Natural killer cell (primary cell): Measurements from ENCODE around the gene DOCK2. TPM values are rescaled to one million over a fixed set of nuclear protein-coding genes. Genes with fewer than 3 reads are reported as not detected.

Source experiments
- ATAC-seq, 3 donors: fragments of 150-1000 bp in 2 of 3; fragments of 200-7000 bp in 1 of 3; cut with Tn5 transposase; 1 replicate in 1 of 3; 2 replicates in 2 of 3; pipeline ENCODE4 v1.10.0; 2021; ENCODE audit warnings: mild to moderate bottlenecking in 2 of 3, moderate library complexity in 2 of 3
- DNase-seq, 2 donors: peaks; one replicate each; pipeline versions ENCODE4 v3.0.0 to v3.0.0-alpha.2; 2013 to 2021; ENCODE audit warnings: mixed read lengths in 1 of 2
- H3K27ac ChIP-seq: one replicate; pipeline ENCODE4 v1.5.1; 2013; ENCODE audit warnings: mild to moderate bottlenecking, low read length
- H3K27me3 ChIP-seq: one replicate; pipeline ENCODE4 v1.6.1; 2013; ENCODE audit warnings: low read length; ENCODE audit not compliant: control insufficient read depth, insufficient read depth
- H3K36me3 ChIP-seq: one replicate; pipeline ENCODE4 v1.6.1; 2013; ENCODE audit warnings: low read length; ENCODE audit not compliant: control insufficient read depth, insufficient read depth
- H3K4me1 ChIP-seq: one replicate; pipeline ENCODE4 v1.6.1; 2013; ENCODE audit warnings: low read length; ENCODE audit not compliant: control insufficient read depth, insufficient read depth
- H3K4me3 ChIP-seq: one replicate; pipeline ENCODE4 v1.5.1; 2013; ENCODE audit warnings: low read length
- H3K9me3 ChIP-seq: one replicate; pipeline ENCODE4 v1.6.1; 2013; ENCODE audit warnings: low read length; ENCODE audit not compliant: control insufficient read depth, insufficient read depth
- H3K27ac Mint-ChIP-seq, 2 donors: one replicate each; pipeline ENCODE4 v1.8.0; 2022; ENCODE audit warnings: mild to moderate bottlenecking in 2 of 2, mixed read lengths in 2 of 2, moderate library complexity in 1 of 2
- H3K27me3 Mint-ChIP-seq, 2 donors: one replicate each; pipeline ENCODE4 v1.8.0; 2022; ENCODE audit warnings: low read depth in 2 of 2, mixed read lengths in 2 of 2
- H3K36me3 Mint-ChIP-seq: one replicate; pipeline ENCODE4 v1.8.0; 2022; ENCODE audit warnings: mixed read lengths
- H3K4me1 Mint-ChIP-seq, 2 donors: one replicate each; pipeline ENCODE4 v1.8.0; 2022; ENCODE audit warnings: mixed read lengths in 2 of 2
- H3K4me3 Mint-ChIP-seq: one replicate; pipeline ENCODE4 v1.8.0; 2022; ENCODE audit warnings: mild to moderate bottlenecking, moderate library complexity, mixed read lengths
- H3K9me3 Mint-ChIP-seq, 2 donors: one replicate each; pipeline ENCODE4 v1.8.0; 2022; ENCODE audit warnings: mixed read lengths in 2 of 2
- WGBS: methylation state at CpG from one replicate; pipeline ENCODE4 v1.1.7; 2013; ENCODE audit warnings: missing lambda C conversion rate; ENCODE audit not compliant: insufficient coverage; 5-methylcytosine and 5-hydroxymethylcytosine counted together
- intact Hi-C: fragments of 100-400 bp; cut with micrococcal nuclease; formaldehyde crosslinking; loops from one replicate; pipeline ENCODE4 v1.14.2; 2022
- total RNA-seq, 4 donors: library from RNA; stranded (reverse); fragments of 120-200 nt in 1 of 4; gene quantifications; one replicate each; pipeline versions ENCODE4 v1.2.3 to v1.2.4, GENCODE V29; 2013 to 2022
- TF ChIP-seq, protein P1 (sequence below): fragments of 200-600 bp; IDR thresholded peaks from one replicate; pipeline ENCODE4 v1.8.0; 2022; ENCODE audit warnings: antibody characterized with exemption

Gene DOCK2
- total RNA-seq, 3 donors from 2014 or later (not counting 1 experiment from before 2014, with no cell fraction given): 317 to 361 (median 320) TPM

DNA sequence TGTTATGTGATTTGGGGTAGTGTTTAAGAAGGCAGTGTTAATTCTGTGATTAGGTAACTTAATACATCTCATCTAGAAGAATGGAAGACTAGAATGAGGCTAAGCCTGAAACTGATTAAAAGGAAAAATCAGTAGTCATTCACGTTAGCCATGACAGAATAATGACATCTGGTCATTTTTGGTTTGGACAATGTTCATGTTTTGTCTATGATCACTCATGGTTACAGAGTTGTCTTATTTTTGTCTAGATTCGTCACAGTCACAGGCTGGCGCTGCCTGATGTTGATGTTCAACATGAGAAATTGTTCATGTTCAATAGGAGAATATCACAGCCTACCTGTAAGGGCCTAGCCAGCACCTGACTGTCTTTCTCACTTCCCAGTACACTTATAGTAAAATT is 9.5 kb upstream of the DOCK2 start:
- H3K36me3 Mint-ChIP-seq: no peaks in the 10 kb centered on the region
- H3K4me3 Mint-ChIP-seq: no peak overlapping the region
- TF ChIP-seq, protein P1, sequence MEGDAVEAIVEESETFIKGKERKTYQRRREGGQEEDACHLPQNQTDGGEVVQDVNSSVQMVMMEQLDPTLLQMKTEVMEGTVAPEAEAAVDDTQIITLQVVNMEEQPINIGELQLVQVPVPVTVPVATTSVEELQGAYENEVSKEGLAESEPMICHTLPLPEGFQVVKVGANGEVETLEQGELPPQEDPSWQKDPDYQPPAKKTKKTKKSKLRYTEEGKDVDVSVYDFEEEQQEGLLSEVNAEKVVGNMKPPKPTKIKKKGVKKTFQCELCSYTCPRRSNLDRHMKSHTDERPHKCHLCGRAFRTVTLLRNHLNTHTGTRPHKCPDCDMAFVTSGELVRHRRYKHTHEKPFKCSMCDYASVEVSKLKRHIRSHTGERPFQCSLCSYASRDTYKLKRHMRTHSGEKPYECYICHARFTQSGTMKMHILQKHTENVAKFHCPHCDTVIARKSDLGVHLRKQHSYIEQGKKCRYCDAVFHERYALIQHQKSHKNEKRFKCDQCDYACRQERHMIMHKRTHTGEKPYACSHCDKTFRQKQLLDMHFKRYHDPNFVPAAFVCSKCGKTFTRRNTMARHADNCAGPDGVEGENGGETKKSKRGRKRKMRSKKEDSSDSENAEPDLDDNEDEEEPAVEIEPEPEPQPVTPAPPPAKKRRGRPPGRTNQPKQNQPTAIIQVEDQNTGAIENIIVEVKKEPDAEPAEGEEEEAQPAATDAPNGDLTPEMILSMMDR: no peak
- H3K27ac ChIP-seq: no peak overlapping the region
- no peak for ATAC-seq
- H3K4me3 ChIP-seq: no peak overlapping the region
- intact Hi-C loops: no loop called here
- no peaks in the 10 kb centered on the region for H3K36me3 ChIP-seq
- 98% methylated on average over 2 of the region's 3 CpGs for WGBS
- H3K4me1 Mint-ChIP-seq: peaks cover 0 to 6% of the 10 kb centered on the region in 2 donors
- no peaks in the 10 kb centered on the region for H3K9me3 Mint-ChIP-seq
- no peak for DNase-seq
- H3K27ac Mint-ChIP-seq: no peak overlapping the region
- H3K4me1 ChIP-seq: no peaks in the 10 kb centered on the region
- H3K27me3 ChIP-seq: no peaks in the 10 kb centered on the region
- no peaks in the 10 kb centered on the region for H3K9me3 ChIP-seq
- H3K27me3 Mint-ChIP-seq: peaks cover 17 to 24% of the 10 kb centered on the region in 2 donors

DNA sequence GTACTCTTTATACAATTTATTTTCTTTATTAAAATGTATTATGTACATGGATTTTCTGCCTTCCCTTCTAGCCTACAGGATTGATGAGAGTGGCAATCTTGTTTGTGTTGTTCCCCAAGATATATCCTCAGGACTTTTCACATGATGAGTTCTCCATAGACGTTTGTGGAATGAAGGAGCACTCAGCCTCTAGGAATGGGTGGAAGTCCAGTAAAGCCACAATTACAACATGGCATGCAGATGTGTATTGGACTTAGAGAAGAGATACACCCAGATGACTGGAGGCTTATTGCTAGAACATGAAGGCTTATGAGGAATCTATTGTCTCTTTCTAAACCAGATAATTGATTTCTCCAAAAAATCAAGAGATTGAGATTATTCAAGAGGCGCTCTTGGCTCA is 8.2 kb upstream of the DOCK2 start:
- DNase-seq (no peak), ATAC-seq (no peak)
- no peak overlapping the region for H3K4me3 Mint-ChIP-seq
- H3K36me3 ChIP-seq: no peaks in the 10 kb centered on the region
- H3K36me3 Mint-ChIP-seq: no peaks in the 10 kb centered on the region
- 92% methylated on average over 2 of the region's 2 CpGs for WGBS
- no peaks in the 10 kb centered on the region for H3K9me3 ChIP-seq
- H3K27me3 Mint-ChIP-seq: peaks cover 10 to 15% of the 10 kb centered on the region in 2 donors
- H3K27me3 ChIP-seq: no peaks in the 10 kb centered on the region
- no peak overlapping the region for H3K27ac ChIP-seq
- TF ChIP-seq, protein P1: no peak
- intact Hi-C loops: no loop called here
- no peaks in the 10 kb centered on the region for H3K4me1 ChIP-seq
- H3K4me3 ChIP-seq: no peak overlapping the region
- peaks cover 0 to 6% of the 10 kb centered on the region in 2 donors for H3K4me1 Mint-ChIP-seq
- no peak overlapping the region for H3K27ac Mint-ChIP-seq
- H3K9me3 Mint-ChIP-seq: no peaks in the 10 kb centered on the region

DNA sequence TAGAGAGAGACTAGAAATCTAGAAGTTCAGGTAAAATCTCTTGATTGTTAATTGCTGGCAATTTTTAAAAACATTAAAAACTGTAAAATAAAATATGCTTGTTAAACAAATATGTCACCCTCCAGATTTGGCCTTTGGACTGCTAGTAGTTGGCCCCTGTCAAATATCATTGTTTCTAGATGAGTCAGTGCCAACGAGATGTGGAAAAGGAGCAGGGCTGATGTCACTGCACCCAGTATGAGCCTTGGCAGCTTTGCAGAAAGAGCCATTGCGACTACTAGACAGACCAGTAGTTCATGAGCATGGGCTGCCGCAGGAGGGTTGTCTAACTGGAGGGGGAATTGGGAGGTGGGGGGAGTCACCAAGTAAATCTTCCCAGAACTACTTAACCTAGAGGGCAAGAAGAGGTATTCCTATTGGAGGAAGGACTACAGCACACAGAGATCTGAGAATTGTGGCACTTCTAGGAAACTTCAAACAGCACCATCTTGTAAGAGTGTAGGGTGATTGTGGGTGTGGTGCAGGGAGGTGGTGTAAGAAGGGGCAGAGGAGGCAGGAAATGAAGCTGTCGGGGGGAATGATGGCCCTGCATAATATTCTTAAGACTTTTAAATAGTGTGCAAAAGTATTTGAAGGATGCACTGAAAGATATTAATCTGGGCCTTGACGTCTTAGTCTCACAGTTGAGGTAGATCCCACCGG is 7.1 kb upstream of the DOCK2 start:
- 80% methylated on average over 4 of the region's 6 CpGs for WGBS
- no peaks in the 10 kb centered on the region for H3K9me3 ChIP-seq
- H3K4me1 Mint-ChIP-seq: peaks cover 0 to 6% of the 10 kb centered on the region in 2 donors
- H3K27me3 Mint-ChIP-seq: peaks cover 5 to 6% of the 10 kb centered on the region in 2 donors
- ATAC-seq (no peak), DNase-seq (no peak)
- no peaks in the 10 kb centered on the region for H3K36me3 ChIP-seq
- peaks cover 0 to 3% of the 10 kb centered on the region in 2 donors for H3K9me3 Mint-ChIP-seq
- H3K4me3 Mint-ChIP-seq: no peak overlapping the region
- no peak overlapping the region for H3K4me3 ChIP-seq
- H3K27ac ChIP-seq: no peak overlapping the region
- TF ChIP-seq, protein P1: no peak
- no peaks in the 10 kb centered on the region for H3K4me1 ChIP-seq
- no peaks in the 10 kb centered on the region for H3K36me3 Mint-ChIP-seq
- H3K27me3 ChIP-seq: no peaks in the 10 kb centered on the region
- no peak overlapping the region for H3K27ac Mint-ChIP-seq
- intact Hi-C loops: no loop called here

DNA sequence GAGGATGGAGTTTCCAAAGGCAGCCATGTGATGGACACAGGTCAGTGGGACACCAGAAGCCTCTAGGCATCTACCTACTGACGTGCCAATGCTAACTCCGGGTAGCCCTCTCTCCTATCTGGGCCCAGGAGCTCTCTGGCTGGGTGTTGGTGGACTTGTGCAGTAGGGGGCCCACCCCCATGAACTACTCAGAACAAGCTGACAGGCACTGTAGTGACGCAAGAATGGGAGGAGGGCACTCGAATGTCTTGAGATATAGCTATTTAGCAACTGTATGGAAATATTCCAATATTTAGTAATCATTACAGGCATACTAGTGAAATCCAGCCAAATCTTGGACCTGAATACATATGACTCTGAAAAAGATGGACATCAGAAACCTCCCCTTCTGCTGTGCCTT is 5.7 kb upstream of the DOCK2 start:
- TF ChIP-seq, protein P1: no peak
- intact Hi-C loops: no loop called here
- H3K4me3 ChIP-seq: no peak overlapping the region
- H3K27ac ChIP-seq: no peak overlapping the region
- ATAC-seq: no peak
- Mint-ChIP-seq H3K27me3 (peaks cover 0 to 3% of the 10 kb centered on the region in 2 donors), H3K36me3 (no peaks in the 10 kb centered on the region), H3K9me3 (peaks cover 0 to 3% of the 10 kb centered on the region in 2 donors), H3K27ac (no peak overlapping the region), H3K4me1 (peaks cover 5 to 14% of the 10 kb centered on the region in 2 donors), H3K4me3 (no peak overlapping the region)
- DNase-seq: no peak
- H3K36me3 ChIP-seq: no peaks in the 10 kb centered on the region
- WGBS: 88% methylated on average over 1 of the region's 4 CpGs
- H3K4me1 ChIP-seq: peaks cover 2% of the 10 kb centered on the region
- no peaks in the 10 kb centered on the region for H3K9me3 ChIP-seq
- no peaks in the 10 kb centered on the region for H3K27me3 ChIP-seq
